Stimulated activated CD8-positive, alpha-beta memory T cell treated with anti-CD3 and anti-CD28 coated beads, Interleukin-4, amount 100 ng/mL, for 1 hour (primary cell): ENCODE measurements around the gene BANP.
"Not testable (repeated sequence)": the region's sequence is repeated elsewhere in the genome, so short reads cannot be mapped to it uniquely, and the experiment has no call there.

Experiments used
- DNase-seq, 2 donors: peaks; one replicate each; pipeline ENCODE4 v3.0.0-alpha.2; 2020; ENCODE audit warnings: low read depth in 2 of 2, low spot score in 1 of 2

Gene BANP

GRCh38 chr16:88077328-88078108, 126.3 kb downstream of the BANP start:
- no peak for DNase-seq

- DNase-seq: no peak
Measured at GRCh38 chr16:88078111-88078775, 127.0 kb downstream of the BANP start.

GRCh38 chr16:88083582-88083981, 132.3 kb downstream of the BANP start:
- DNase-seq: no peak

GRCh38 chr16:88084881-88085280, 133.6 kb downstream of the BANP start:
- no peak for DNase-seq

- no peak for DNase-seq
Measured at GRCh38 chr16:88086571-88087516, 135.6 kb downstream of the BANP start.

GRCh38 chr16:88087517-88087877, 136.3 kb downstream of the BANP start:
- no peak for DNase-seq

- no peak for DNase-seq
Measured at GRCh38 chr16:88088161-88088581, 136.9 kb downstream of the BANP start.

GRCh38 chr16:88088611-88089010, 137.4 kb downstream of the BANP start:
- DNase-seq: not testable (repeated sequence)

- DNase-seq: not testable (repeated sequence)
Measured at GRCh38 chr16:88089071-88089470, 137.8 kb downstream of the BANP start.

GRCh38 chr16:88089632-88090376, 138.6 kb downstream of the BANP start:
- not testable (repeated sequence) for DNase-seq

GRCh38 chr16:88090377-88091175, 139.3 kb downstream of the BANP start:
- not testable (repeated sequence) for DNase-seq

GRCh38 chr16:88091221-88091971, 140.2 kb downstream of the BANP start:
- not testable (repeated sequence) for DNase-seq

- DNase-seq: not testable (repeated sequence)
Measured at GRCh38 chr16:88091972-88092302, 140.7 kb downstream of the BANP start.

- DNase-seq: not testable (repeated sequence)
Measured at GRCh38 chr16:88092791-88093555, 141.7 kb downstream of the BANP start.

- DNase-seq: not testable (repeated sequence)
Measured at GRCh38 chr16:88093556-88094252, 142.5 kb downstream of the BANP start.

GRCh38 chr16:88094253-88094575, 143.0 kb downstream of the BANP start:
- not testable (repeated sequence) for DNase-seq

GRCh38 chr16:88094900-88095299, 143.7 kb downstream of the BANP start:
- DNase-seq: not testable (repeated sequence)

- DNase-seq: not testable (repeated sequence)
Measured at GRCh38 chr16:88096659-88097058, 145.4 kb downstream of the BANP start.
